Heart left ventricle (tissue), 13 donors: ENCODE data around the gene CCDC190.

Experiments used
- POLR2A ChIP-seq, 2 donors: fragments of 450-650 bp; IDR thresholded peaks; one replicate each; pipeline ENCODE4 v1.6.1; 2017; ENCODE audit warnings: antibody characterized with exemption in 2 of 2, mild to moderate bottlenecking in 2 of 2, moderate library complexity in 2 of 2
- TF ChIP-seq, protein P1 (sequence below), 12 donors: fragments of 200-600 bp; sonication (generic) in 4 of 12; IDR thresholded peaks; one replicate each; pipeline versions ENCODE4 v1.5.0 to v1.8.0; 2018 to 2022; ENCODE audit warnings: antibody characterized with exemption in 12 of 12, mild to moderate bottlenecking in 5 of 12
- donor health status: ischemic (EF 13 %, LVEDD 7.1; RV severe dilation, severe dysfunction).
- donor health status: DM: no; HTN: yes; CAD: no.
- donor health status: DM: no; HTN: no; CAD: no.
- donor health status: ischemic (EF 25% LVEDD 6.9; RV normal size, moderate dysfunction).
- donor health status: ischemic (EF 25% LVEDD 5.7; RV mildly dilated, moderate dysfunction).
- donor health status: ischemic (EF 35%, LVEDD 5.7; RV mildly dilated, moderate dysfunction).
- donor health status: nonischemic (EF 11% LVEDD 7.7; RV severe dilation, severe dysfunction).
- donor health status: DM: yes; HTN: yes; CAD: no.
- donor health status: PGD.
- donor health status: ischemic (EF 29% LVEDD 5.4; RV normal size, mild dysfunction).
- donor health status: nonischemic (EF 23%, LVEDD 6.1; RV moderate dilation, normal function).

GRCh38 chr1:162899422-162900146 lies 38.6 kb upstream of the CCDC190 start:
- TF ChIP-seq POLR2A (IDR thresholded peaks at IDR 0.05): no peak
- TF ChIP-seq, protein P1, sequence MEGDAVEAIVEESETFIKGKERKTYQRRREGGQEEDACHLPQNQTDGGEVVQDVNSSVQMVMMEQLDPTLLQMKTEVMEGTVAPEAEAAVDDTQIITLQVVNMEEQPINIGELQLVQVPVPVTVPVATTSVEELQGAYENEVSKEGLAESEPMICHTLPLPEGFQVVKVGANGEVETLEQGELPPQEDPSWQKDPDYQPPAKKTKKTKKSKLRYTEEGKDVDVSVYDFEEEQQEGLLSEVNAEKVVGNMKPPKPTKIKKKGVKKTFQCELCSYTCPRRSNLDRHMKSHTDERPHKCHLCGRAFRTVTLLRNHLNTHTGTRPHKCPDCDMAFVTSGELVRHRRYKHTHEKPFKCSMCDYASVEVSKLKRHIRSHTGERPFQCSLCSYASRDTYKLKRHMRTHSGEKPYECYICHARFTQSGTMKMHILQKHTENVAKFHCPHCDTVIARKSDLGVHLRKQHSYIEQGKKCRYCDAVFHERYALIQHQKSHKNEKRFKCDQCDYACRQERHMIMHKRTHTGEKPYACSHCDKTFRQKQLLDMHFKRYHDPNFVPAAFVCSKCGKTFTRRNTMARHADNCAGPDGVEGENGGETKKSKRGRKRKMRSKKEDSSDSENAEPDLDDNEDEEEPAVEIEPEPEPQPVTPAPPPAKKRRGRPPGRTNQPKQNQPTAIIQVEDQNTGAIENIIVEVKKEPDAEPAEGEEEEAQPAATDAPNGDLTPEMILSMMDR (IDR thresholded peaks at IDR 0.05): no peak
